ENCODE data around the gene KREMEN1.
"Not testable (repeated sequence)": the region's sequence is repeated elsewhere in the genome, so short reads cannot be mapped to it uniquely, and the experiment has no call there.

The KREMEN1 gene

GRCh38 chr22:29072979-29073617, at the start of gene KREMEN1:
TSS of gene KREMEN1 (plus strand) at chr22:29073035. CDS start at chr22:29073131, 96 bp downstream.
- DNase-seq: no peak

- no peak for DNase-seq
Measured at GRCh38 chr22:29023172-29023796, 49.6 kb upstream of the KREMEN1 start.

DNA sequence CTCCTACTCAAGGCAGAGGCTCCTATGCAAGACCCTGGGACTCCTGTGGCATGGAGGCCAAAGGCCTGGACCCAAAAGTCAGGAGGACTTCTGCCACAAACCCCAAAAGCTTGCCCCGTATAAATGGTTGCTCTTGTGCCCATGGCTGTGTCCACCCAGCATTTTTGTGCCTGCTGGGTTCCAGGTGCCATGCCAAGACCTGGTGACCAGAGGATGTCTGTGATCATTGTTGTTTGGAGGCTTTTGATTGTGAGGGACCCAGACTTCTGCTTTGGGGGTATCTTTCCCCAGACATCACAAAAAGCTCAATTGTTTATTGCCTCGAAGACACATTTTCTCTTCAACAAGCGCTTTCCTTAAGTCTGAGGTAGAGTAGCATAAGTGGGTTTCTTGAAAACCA, 46.3 kb upstream of the KREMEN1 start:
- no peak for DNase-seq

GRCh38 chr22:29028468-29028867, 44.4 kb upstream of the KREMEN1 start:
- no peak for DNase-seq

DNA sequence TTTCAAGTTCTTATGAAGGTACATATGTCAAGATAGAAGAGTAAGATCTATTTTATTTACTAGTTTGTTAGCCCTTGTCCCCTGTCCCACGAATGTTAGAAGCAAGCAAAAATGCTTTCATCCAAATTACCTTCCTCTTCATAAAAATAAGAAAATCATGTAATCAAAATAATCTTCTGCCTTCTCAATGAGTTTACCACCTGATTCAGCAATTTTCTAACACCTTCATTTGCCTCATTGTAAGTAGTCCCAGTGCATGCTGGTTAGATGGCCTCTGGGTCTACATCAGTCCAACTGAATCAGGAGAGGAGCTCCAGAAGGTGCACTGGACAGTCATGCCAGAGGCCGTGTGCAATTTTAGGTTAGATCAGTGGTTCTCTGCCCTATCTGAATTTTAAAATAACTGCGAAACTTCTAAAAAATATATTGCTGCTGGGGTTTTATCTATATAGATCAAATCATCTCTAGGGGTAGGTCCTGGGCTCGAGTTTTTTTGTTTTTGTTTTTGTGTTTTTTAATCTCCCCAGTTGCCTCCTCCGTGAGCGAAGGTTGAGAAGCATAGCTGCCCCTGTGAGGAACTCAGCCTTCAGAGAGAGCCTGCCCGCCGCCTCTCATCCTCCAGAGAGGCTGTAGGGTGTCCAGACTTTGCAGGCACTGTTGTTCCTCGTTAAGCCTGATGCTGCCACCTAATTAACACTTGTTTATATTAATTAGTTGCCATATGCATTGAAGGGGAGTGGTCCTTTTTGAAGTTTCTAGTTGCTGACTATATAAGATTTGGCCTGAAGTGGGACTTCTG, 43.4 kb upstream of the KREMEN1 start:
- no peak for DNase-seq

DNA sequence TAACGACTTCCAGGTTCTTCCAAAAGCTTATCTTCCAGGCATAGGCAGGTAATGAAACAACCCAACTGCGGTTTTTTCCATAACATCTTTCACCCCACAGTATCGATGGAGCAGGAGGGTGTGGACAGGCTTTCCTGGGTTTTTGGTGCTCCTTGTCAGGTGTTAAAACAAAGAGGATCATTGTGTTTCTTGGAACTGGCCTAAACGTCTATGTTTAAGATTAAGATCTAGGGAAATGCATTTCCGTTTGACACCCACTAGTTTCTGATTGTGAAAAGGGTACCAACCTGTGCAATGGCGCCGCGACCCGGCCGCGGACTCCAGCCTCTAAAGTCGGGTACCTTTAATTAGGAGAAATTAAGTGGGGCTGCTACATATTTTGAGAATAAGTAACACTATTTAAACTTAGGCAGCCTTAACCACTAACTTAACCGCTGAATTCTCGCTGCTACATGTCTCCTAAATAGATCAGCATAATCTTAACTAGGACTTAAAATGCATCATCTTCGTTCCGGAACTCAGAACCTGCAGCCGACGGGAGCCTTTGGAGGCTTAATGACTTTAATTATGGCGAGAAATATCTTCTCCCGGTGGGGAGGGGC, 42.7 kb upstream of the KREMEN1 start:
- no peak for DNase-seq

- DNase-seq: no peak
Measured at GRCh38 chr22:29030618-29031226, 42.1 kb upstream of the KREMEN1 start.

DNA sequence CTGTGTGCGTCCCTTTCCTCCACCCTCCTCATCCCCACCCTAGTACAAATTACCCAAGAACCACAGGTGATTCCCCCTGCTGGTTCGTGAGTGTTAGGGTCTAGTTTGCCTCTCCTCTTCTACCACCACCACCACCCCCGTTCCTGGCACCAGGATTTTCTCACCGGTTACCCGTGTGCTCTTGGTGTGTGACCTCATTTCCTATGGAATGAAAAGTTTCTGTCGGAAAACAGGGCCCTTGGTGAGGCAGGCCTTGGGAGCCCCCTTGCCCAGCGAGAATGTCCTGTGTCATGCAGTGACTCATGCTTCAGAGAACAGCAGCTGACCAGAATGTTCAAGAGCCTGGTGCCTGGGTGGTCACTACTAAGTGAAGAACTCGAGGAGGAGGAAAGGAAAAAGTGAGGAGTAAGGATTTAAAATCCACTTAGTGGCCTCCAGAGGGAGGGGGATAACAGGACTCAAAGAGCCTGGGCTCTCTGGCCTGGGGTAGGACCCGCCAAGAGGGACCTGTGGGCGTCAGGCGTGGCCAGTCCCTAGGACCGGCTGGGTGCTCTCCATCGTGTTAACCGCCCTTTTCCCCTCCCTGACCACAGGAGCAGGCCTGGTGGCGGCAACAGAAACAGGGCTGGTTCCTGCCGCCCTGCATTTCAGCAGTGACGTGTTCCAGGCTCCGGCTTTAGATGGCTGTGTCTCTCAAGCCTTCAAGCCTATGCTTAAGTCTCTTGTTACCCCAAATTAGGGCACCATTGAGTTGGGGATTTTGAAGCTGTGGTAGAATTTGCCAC, 41.4 kb upstream of the KREMEN1 start:
- no peak for DNase-seq

- DNase-seq: no peak
Measured at GRCh38 chr22:29032014-29032475, 40.8 kb upstream of the KREMEN1 start.

GRCh38 chr22:29032584-29032983, 40.3 kb upstream of the KREMEN1 start:
- DNase-seq: no peak

DNA sequence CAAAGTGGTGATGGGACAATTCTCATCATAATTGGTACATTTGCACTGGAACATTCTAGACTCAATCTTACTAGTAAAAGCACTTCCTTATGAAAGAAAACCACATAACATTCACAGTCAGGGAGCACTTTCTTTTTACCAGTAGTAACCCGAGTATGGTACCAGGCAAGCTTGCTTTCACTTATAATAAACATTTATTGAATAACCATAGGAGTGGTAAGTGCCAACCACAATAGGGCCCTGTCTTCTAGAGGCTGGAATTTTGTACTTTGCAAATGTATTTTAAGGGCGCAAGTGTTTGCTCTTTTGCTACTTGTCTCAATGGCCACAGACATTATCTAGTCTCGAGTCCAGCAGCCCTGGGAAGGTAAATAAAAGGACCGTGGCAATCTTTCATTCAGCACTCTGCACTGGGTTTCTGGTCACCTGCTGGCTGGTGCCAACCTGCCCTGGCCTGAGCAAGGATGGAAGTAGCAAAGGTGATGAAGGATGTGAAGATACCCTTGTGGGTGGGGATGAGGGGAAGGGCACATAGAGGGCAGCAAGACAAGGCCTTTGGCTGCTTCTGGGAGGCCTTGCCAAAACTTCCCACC, 35.4 kb upstream of the KREMEN1 start:
- DNase-seq: peak; percentile 58

GRCh38 chr22:29039148-29039547, 33.7 kb upstream of the KREMEN1 start:
- DNase-seq: no peak

DNA sequence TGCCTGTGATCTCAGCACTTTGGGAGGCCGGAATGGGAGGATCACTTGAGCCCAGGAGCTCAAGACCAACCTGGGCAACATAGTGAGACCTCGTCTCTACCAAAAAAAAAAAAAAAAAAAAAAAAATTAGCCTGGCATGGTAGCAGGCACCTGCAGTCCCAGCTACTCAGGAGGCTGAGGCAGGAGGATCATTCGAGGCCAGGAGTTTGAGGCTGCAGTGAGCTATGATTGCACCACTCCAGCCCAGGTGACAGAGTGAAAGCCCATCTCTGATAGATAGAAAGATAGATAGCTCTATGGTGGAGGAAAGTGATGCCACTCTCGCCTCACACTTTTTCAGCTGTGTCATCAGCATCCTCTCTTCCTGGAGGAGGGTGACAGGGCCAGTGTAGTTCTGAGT, 33.2 kb upstream of the KREMEN1 start:
- DNase-seq: not testable (repeated sequence)

DNA sequence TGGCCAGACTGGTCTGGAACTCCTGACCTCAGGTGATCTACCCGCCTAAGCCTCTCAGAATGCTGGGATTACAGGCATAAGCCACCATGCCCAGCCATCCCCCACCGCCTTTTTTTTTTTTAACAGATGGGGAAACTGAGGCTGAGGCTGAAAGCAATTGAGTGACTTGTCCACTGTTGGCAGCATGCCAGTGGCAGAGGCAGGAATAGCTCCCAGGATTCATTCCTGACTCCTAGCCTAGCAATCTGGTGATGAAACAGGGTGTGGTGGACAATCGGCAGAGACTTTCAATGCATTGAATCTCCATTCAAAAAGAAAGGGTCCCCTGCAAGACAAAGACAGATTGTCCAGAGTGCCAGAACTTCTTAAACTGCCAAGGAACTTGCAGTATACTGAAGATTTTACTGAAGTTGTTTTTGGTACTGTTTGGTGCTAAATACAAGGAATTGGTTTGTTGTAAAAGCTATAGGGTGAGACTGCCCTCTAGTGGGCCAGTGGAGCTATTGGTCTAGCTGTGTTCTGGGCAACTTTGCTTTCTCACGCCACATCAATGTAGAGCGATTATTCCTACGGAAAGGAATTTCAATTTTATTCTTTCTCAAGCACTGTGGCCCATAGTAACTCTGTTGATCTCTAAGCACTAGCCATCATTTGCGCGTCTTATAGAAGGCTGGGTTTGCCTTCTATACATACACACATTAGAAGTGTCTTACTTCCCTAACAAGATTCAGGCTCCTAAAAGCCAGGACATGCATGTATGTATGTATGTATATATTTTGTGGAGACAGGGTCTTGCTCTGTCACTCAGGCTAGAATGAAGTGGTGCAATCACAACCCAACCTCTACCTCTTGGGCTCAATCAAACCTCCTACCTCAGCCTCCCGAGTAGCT, 32.2 kb upstream of the KREMEN1 start:
- peak; percentile 19 for DNase-seq

DNA sequence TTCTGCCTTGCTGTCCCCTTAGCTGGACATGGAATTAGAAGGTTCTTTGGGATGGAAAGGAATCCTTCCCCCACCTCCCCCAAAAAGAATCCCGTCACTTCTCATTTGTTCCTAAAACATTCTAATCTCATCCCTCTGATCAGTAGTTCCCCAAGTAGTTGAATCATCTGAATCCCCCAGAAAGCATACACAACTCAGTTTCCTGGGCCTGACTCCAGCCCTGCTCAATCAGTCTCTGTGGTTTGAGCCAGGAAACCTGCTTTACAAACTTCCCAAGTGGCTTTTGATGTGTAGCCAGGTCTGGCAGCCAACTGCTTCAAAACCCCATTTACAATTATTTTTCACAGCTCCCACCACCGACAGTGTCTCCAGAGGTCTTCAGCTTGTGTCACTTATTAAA, 31.4 kb upstream of the KREMEN1 start:
- no peak for DNase-seq

GRCh38 chr22:29043906-29044575, 28.8 kb upstream of the KREMEN1 start:
- DNase-seq: no peak

DNA sequence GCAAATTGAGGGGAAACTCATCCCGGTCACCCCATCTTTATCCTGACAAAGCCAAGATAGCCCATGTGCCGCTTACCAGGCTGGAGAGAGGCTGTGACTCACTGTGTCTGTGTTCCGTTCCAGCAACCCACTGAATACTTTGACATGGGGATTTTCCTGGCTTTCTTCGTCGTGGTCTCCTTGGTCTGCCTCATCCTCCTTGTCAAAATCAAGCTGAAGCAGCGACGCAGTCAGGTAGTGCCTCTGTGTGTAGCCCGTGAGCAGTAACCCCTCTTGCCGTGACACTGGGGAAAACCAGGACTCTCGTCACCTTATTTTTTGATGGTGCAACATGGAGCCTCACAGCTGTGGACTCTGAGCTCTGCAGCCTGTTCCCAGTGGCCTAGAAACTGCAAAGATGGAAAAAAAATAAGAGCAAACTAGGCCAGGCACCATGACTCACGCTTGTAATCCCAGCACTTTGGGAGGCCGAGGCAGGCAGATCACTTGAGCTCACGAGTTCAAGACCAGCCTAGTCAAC, 28.1 kb upstream of the KREMEN1 start:
- no peak for DNase-seq

DNA sequence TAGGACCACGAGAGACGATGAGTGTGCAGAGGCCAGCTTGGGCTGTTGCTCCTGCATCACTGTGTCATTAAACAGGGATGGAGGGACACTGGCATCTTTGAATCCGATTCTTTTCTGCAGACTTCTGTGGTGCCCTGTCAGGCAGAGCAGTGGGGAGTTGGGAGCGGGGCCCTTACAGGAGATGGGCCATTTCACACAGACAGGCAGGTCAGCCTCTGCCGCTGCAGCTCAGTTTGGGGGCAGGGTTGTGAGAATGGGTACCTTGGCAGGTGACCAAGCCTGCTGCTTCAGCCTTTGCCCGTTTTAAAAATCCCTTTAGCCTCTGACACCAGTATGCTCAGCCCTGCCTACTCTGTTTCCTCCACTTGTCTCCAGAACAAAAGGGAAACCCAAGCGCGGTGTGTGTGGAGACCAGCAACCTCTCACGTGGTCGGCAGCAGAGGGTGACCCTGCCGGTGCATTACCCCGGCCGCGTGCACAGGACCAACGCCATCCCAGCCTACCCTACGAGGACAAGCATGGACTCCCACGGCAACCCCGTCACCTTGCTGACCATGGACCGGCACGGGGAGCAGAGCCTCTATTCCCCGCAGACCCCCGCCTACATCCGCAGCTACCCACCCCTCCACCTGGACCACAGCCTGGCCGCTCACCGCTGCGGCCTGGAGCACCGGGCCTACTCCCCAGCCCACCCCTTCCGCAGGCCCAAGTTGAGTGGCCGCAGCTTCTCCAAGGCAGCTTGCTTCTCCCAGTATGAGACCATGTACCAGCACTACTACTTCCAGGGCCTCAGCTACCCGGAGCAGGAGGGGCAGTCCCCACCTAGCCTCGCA, 23.8 kb upstream of the KREMEN1 start:
- DNase-seq: no peak
